Measurements from ENCODE around the gene CMTM4.
A peak's percentile ranks its signal among the peaks of the same experiment; 100 is the strongest.
"Not testable (repeated sequence)": the region's sequence is repeated elsewhere in the genome, so short reads cannot be mapped to it uniquely, and the experiment has no call there.

The CMTM4 gene

DNA sequence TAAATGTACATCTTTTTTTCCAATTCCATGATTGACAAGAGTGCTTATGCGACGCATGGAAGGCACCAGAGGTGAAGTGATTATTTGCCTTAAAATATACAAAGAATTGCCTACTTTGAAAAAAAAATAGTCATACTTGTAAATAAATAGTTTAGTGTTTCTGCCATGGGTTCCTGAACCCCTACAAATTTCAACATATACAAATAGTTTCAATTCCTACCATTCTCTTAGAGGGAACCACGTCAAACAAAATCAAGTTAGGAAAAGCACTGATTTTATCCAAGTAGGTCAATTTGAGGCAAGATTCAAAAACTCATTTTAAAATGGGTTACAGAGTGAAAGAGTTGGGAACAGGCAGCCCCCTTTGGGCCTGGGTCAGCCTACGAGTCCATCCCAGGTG is 80.4 kb downstream of the CMTM4 start:
- DNase-seq (ENCODE audit: low spot score) = no peak

- DNase-seq (ENCODE audit: low spot score) = no peak
Observed at GRCh38 chr16:66614161-66614802, 82.3 kb downstream of the CMTM4 start.

- DNase-seq (ENCODE audit: low spot score) = no peak
Observed at GRCh38 chr16:66612422-66612821, 84.1 kb downstream of the CMTM4 start.

DNA sequence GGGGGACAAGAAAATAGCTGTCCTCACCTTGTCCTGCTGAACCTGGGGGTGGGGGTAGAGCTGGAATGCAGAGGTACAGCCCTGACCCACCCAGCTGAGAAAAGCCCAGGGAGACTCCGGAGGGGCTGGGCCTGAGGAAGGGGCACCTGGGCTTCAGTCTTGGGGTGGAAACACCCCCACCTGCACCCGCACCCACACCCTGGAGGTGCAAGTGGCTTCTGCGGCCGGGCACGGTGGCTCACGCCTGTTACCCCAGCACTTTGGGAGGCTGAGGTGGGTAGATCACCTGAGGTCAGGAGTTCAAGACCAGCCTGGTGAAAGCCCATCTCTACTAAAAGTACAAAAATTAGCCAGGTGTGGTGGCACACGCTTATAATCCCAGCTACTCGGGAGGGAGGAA is 84.6 kb downstream of the CMTM4 start:
- DNase-seq (ENCODE audit: low spot score) = not testable (repeated sequence)

- no peak for DNase-seq (ENCODE audit: low spot score)
Observed at GRCh38 chr16:66610111-66610820, 86.3 kb downstream of the CMTM4 start.

DNA sequence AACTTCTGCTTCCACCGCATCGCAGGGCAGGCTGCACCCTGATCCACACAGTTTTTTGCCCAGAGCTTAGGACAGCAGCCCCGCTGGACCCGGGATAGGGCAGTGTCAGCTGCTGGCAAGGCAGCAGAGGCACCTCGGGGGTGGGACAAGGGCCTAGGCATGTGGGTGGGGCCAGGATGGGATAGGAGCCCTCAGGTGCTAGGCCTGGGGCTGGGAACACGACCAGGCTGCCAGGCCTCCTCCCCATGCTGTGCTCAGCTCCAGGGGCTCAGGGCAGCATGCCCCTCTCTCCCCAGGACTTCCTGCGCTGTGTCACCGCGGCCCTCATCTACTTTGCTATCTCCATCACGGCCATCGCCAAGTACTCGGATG is 87.4 kb downstream of the CMTM4 start:
- no peak for DNase-seq (ENCODE audit: low spot score)

DNA sequence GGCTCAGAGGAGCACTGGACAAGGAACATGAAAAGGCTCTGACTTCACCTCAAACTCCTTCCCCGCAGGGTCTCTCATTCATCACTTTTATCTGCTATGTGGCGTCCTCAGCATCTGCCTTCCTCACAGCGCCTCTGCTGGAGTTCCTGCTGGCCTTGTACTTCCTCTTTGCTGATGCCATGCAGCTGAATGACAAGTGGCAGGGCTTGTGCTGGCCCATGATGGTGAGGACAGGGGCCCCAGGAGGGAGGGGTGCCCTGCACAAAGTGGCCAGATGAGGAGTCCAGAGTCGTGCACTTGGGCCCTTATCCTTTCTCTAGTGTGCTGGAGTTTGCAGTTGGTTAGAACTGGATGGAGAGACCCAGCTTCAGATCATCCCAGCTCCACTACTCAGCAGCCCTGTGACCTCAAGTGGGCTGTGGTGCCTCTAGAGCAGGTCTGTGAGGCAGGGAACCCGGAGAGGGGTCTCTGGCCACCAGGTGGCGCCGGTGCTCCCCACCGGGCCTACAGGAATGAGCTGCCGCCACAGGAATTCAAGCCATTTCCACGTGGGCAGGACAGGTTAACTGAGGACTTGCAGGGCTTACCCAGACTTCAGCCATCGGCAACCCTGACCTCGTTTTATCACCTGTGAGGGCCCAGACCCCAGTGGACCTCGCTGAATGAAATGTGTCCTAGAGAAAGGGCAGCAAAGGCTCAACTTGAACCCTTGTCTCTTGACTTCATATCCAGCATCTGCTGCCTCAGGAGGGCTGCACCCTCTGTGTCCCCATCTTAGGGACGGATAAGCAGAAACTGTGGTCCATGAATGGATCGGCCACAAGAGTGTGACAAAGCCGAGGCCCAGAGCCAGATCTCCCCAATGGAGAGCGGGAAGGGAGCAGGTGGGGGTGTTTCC is 88.1 kb downstream of the CMTM4 start:
- peak; percentile 84 for DNase-seq (ENCODE audit: low spot score)

DNA sequence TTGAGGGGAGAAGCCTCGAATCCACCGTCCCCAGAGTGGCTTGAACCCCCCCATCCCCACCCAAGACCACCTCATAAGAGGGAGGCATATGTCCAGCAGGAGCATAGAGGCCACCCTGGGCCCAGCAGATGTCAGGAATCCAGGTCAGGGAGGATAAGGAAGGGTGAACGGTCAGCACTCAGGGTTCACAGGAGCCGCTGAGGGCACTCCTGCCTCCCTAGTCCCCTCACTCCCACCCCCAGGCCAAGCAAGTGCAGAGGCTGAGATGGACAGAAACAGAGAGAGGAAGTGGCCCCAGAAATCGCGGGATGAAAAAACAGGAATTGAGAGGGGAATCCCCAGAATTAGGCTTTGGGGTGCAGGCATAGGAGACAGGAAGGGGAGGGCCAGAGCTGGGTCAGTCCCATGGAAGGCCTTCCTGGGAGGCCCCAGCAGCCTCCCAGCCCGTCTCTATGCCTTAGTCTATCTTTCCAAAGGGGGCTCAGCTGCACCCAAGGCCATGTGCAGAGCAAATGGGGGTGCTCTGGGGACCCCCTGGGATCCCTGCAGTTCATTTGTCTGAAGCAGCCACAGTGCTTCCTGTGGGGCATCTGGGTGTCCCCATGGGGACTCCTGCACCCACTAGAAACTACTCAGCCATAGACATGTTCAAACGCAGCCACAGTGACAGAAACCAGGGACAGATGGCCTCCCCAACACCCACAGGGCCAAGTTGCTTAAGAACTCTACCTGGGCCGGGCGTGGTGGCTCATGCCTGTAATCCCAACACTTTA is 90.4 kb downstream of the CMTM4 start:
- no peak for DNase-seq (ENCODE audit: low spot score)

- peak; percentile 35 for DNase-seq (ENCODE audit: low spot score)
Observed at GRCh38 chr16:66605177-66605978, 91.2 kb downstream of the CMTM4 start.

DNA sequence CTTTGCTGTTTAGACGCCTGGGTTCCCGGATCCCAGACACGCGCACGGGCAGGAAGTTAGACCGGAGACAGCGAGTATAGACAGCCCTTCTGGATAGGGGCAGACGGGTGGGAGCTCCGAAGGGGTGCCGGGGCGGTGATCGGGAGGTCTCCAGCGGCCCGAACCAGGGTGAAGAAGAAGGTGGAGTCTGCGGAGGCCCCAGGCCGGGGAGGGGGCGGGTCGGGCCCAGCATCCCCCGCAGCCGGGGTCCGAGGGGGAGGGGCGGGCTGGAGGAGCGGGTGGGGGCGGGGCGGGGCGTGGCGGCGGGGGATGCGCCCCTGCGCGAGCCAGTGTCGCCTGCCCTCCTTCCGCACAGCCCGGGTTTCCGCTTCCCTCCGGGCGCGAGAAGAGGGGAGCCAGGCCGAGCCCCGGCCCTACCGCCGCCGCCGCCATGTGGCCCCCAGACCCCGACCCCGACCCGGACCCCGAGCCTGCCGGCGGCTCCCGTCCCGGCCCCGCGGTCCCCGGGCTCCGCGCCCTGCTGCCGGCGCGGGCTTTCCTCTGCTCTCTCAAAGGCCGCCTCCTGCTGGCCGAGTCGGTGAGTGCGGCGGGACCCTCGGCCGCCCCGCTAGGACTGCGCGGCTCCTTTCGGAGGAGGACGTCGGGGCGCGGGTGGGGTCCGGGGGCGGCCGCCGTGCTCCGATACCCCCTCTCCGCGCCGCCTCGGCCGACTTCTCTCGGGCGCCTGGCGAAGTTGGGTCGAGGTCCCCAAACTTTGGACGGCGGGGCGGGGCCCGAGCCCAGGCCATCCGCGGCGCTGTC is 92.0 kb downstream of the CMTM4 start, which contains the start of gene CMTM3:
Gene CMTM3 (plus strand): TSS at position 329 of the 801 bp plus-strand sequence. CDS start 102 bp downstream, at position 431.
- DNase-seq (ENCODE audit: low spot score) = peak; percentile 72

DNA sequence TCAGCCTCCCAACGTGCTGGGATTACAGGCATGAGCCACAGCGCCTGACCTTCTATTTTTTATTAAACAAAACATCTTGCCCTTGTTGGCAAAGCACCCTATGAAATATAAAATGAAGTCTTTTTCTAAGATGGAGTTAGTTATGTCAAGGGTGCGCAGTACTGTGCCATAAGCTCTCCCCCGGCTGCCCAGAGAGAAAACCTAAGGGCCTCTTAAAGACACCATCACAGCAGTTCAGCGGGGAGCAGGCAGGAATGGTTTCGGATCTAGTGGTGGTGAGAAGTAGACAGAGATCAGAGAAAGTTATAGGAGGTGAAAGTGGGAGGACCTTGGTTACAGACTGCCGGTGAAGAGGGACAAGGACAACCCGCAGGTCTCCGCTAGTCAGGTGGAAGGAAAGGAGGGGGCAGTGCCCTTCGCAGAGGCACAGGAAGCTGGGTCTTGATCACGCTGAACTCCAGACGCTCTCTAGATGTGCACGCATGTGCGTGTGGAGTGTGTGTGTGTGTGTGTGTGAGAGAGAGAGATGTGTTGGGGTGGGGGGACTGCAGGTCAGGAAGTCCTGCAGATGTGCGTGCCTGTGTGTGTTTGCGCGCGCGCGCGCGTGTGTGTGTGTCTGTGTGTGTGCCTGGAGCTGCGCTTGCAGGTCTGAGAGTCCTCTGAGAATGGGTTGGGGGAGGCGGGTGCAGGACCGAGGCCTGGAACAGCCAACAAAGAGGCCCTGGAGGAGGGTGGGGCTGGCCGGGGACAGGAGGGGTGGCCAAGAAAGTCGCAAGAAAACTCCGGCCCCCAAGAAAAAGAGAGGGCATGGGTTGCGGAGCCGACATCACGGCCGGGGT is 92.8 kb downstream of the CMTM4 start:
- peak; percentile 83 for DNase-seq (ENCODE audit: low spot score)

DNA sequence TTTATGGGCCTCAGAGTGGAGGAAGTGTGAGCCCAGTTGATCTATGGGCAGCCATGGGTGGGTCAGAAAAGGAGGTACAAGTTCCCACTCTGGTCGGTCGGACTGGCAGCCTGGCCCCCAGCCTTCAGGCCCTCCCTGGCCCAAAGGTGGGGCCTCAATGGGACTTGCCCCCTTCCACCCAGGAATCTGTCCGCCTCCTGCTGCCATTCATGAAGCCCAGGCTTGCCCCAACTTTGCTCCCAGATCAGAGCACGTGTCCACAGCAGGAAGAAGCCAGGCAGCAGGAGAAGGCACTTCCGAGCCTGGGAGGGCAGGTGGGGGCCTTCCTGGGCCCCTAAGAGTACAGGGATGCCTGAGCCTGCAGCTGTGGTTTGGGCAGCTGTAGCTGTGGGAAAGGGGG is 95.1 kb downstream of the CMTM4 start:
- no peak for DNase-seq (ENCODE audit: low spot score)

DNA sequence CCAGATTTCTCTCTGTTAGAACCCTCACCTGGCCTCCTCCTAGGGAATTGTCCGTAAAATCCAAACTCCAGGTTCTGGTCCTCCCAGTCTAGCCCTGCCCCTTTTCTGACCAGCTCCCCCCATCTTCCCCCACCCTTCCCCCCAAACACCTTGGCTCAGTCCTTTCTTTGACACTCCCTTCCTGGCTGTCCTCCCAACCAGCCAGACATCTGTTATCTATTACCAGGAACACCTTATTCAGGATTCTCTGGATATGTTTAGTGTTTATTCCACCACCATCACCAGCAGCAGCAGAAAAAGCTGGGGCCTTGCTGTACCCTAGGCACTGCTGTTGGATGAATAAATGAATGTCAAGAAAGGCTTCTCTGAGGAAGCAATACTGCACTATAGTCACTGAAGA is 96.1 kb downstream of the CMTM4 start:
- no peak for DNase-seq (ENCODE audit: low spot score)

DNA sequence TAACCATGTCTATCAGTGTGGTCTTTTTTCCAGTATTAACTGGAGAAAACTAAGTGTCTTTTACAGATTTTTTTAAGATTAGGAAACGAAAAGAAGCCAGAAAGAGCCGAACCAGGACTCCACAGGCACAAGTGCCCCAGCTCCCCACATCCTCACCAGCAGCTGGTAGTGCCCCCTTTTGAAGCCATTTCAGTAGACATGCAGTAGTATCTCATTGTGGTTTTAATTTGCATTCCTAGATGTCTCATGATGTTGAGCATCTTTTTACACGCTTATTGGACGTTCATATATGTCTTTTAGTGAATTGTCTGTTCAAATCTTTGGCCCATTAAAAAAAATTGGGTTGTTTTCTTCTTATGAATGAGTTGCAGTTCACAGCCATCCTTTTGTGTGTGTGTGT is 96.8 kb downstream of the CMTM4 start:
- DNase-seq (ENCODE audit: low spot score) = no peak

DNA sequence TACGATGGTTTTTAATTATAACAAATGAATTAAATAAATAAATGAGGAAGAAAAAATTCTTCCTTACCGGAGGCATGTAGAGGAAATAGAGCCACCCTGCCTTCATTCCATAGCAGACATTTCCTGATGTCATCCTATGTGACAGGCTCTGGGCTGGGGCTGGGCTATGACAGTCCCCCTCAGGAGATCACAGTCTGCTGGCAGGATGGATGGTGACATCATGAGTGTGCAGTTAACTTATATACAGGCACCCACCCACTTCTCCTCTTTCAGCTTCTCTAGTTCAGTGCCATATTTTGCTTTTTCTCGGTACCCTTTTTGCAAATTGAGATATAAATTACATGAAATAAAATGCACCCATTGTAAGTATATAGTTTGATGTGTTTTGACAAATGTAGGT is 98.4 kb downstream of the CMTM4 start:
- no peak for DNase-seq (ENCODE audit: low spot score)

- DNase-seq (ENCODE audit: low spot score) = no peak
Observed at GRCh38 chr16:66596986-66597848, 99.3 kb downstream of the CMTM4 start.

- DNase-seq (ENCODE audit: low spot score) = not testable (repeated sequence)
Observed at GRCh38 chr16:66596559-66596958, 100.0 kb downstream of the CMTM4 start.

- no peak for DNase-seq (ENCODE audit: low spot score)
Observed at GRCh38 chr16:66594739-66595138, 101.8 kb downstream of the CMTM4 start.
